Measurements from ENCODE around the gene TTC23.

The TTC23 gene

GRCh38 chr15:99138491-99138982, 110.8 kb downstream of the TTC23 start:
- H3K4me3 ChIP-seq (ENCODE audit: low read depth, low read length): no peak overlapping the region
- in situ Hi-C loops (cut with HindIII; ENCODE audit: low sequenced_read_pairs): no loop called here
- DNase-seq (ENCODE audit: low read depth, low spot score): no peak
- TF ChIP-seq CTCF (IDR thresholded peaks at IDR 0.05; ENCODE audit: low read depth, low read length): no peak

GRCh38 chr15:99137877-99138276, 111.5 kb downstream of the TTC23 start:
- TF ChIP-seq CTCF (IDR thresholded peaks at IDR 0.05; ENCODE audit: low read depth, low read length): no peak

GRCh38 chr15:99137111-99137546, 112.3 kb downstream of the TTC23 start:
- in situ Hi-C loops (cut with HindIII; ENCODE audit: low sequenced_read_pairs): no loop called here
- DNase-seq (ENCODE audit: low read depth, low spot score): no peak
- no peak for TF ChIP-seq CTCF (IDR thresholded peaks at IDR 0.05; ENCODE audit: low read depth, low read length)
- H3K4me3 ChIP-seq (ENCODE audit: low read depth, low read length): no peak overlapping the region

More at GRCh38 chr15:99137877-99138276, 111.5 kb downstream of the TTC23 start:
- no peak for DNase-seq (ENCODE audit: low read depth, low spot score)
- in situ Hi-C loops (cut with HindIII; ENCODE audit: low sequenced_read_pairs): no loop called here
- H3K4me3 ChIP-seq (ENCODE audit: low read depth, low read length): no peak overlapping the region

- DNase-seq (ENCODE audit: low read depth, low spot score): peak; percentile 37
- no peak overlapping the region for H3K4me3 ChIP-seq (ENCODE audit: low read depth, low read length)
- no peak for TF ChIP-seq CTCF (IDR thresholded peaks at IDR 0.05; ENCODE audit: low read depth, low read length)
- in situ Hi-C loops (cut with HindIII; ENCODE audit: low sequenced_read_pairs): no loop called here
Observed at GRCh38 chr15:99135194-99135593, 114.2 kb downstream of the TTC23 start.

- in situ Hi-C loops (cut with HindIII; ENCODE audit: low sequenced_read_pairs): no loop called here
- no peak overlapping the region for H3K4me3 ChIP-seq (ENCODE audit: low read depth, low read length)
- no peak for TF ChIP-seq CTCF (IDR thresholded peaks at IDR 0.05; ENCODE audit: low read depth, low read length)
- DNase-seq (ENCODE audit: low read depth, low spot score): no peak
Observed at GRCh38 chr15:99134317-99134821, 115.0 kb downstream of the TTC23 start.

- no peak for DNase-seq (ENCODE audit: low read depth, low spot score)
- TF ChIP-seq CTCF (IDR thresholded peaks at IDR 0.05; ENCODE audit: low read depth, low read length): no peak
- in situ Hi-C loops (cut with HindIII; ENCODE audit: low sequenced_read_pairs): no loop called here
- no peak overlapping the region for H3K4me3 ChIP-seq (ENCODE audit: low read depth, low read length)
Observed at GRCh38 chr15:99132634-99133287, 116.6 kb downstream of the TTC23 start.

Measured in astrocyte of the spinal cord (primary cell).